ENCODE results near the gene C1QTNF5. TPM values are rescaled to one million over a fixed set of nuclear protein-coding genes. Genes with fewer than 3 reads are reported as not detected.

Gene C1QTNF5
- total RNA-seq, 5 donors from 2014 or later (not counting 1 experiment from before 2014, with no cell fraction given), result not detected

DNA sequence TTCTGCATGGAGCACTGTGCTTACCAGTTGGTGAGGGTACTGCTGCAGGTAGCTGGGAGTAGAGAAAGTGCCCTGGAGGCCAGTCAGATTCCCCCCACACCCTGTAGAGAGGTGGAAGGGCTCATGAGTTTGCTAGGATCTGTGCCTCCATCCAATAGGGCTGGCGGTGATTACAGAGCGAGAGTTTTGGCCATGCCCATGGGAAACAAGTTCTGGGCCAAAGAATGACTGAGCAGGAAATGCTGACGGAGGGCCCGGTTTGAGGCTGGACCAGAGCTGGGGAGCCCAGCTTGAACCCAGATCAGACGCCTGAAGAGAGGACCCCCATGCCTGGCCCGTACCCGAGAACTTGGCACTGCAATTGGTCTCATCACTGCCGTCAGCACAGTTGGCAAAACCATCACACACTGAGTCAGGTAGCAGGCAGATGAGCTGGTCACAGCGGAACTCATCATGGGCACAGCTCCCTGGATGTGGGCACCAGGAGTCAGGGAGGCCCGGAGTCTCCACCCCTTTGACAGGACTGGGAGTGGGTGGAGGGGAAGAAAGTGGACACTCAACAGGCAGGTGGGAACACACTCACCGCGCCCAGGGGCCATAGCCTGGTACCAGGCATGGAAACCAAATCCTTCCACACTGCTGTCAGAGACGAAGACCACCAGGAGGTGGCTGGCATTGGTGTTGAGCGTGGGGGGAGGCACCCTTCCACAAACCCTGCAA, 3.8 kb upstream of the C1QTNF5 start:
- Mint-ChIP-seq H3K27ac (no peak overlapping the region), H3K36me3 (peaks cover 4% of the 10 kb centered on the region), H3K4me1 (peaks cover 6 to 7% (median 7%) of the 10 kb centered on the region in 3 donors), H3K9me3 (no peaks in the 10 kb centered on the region), H3K4me3 (no peak overlapping the region), H3K27me3 (peaks cover 29 to 46% of the 10 kb centered on the region in 2 donors)
- no peak overlapping the region for H3K27ac ChIP-seq (ENCODE audit: low read length)
- WGBS (ENCODE audit: insufficient coverage), result 70% methylated on average over 9 of the region's 14 CpGs
- H3K36me3 ChIP-seq (ENCODE audit: control insufficient read depth in 2 of 2, extremely low read depth in 1 of 2, insufficient read depth in 1 of 2, low read length in 1 of 2), result no peaks in the 10 kb centered on the region
- DNase-seq (no peak), ATAC-seq (replicated peaks in 1 of 4) (no peak)
- CTCF ChIA-PET, result interaction anchor here in 1 of 2 donors (0.5 to 0.8 kb wide), 2 partner anchors 12 to 243 kb away, joined by 3 to 4 read pairs; partner anchors contain the start of gene DPAGT1
- H3K9me3 ChIP-seq, result no peaks in the 10 kb centered on the region
- H3K4me3 ChIP-seq (ENCODE audit: control insufficient read depth in 1 of 2, extremely low read depth in 1 of 2, low read length in 1 of 2), result no peak overlapping the region
- peaks cover 8 to 20% of the 10 kb centered on the region in 2 experiments for H3K4me1 ChIP-seq (ENCODE audit: control insufficient read depth in 1 of 2, extremely low read depth in 1 of 2, insufficient read depth in 2 of 2, low read length in 2 of 2)
- POLR2A ChIA-PET, result no interaction called here
- peaks cover 3 to 78% of the 10 kb centered on the region in 2 experiments for H3K27me3 ChIP-seq (replicated peaks in 1 of 2; ENCODE audit: control insufficient read depth in 2 of 2, extremely low read depth in 1 of 2, insufficient read depth in 2 of 2, low read length in 1 of 2)

- peaks cover 9 to 26% of the 10 kb centered on the region in 2 experiments for H3K4me1 ChIP-seq (ENCODE audit: control insufficient read depth in 1 of 2, extremely low read depth in 1 of 2, insufficient read depth in 2 of 2, low read length in 2 of 2)
- H3K4me3 Mint-ChIP-seq, result no peak overlapping the region
- H3K36me3 ChIP-seq (ENCODE audit: control insufficient read depth in 2 of 2, extremely low read depth in 1 of 2, insufficient read depth in 1 of 2, low read length in 1 of 2), result no peaks in the 10 kb centered on the region
- no peak overlapping the region for H3K27ac Mint-ChIP-seq
- no peak overlapping the region for H3K4me3 ChIP-seq (ENCODE audit: control insufficient read depth in 1 of 2, extremely low read depth in 1 of 2, low read length in 1 of 2)
- no peaks in the 10 kb centered on the region for H3K9me3 ChIP-seq
- peaks cover 4% of the 10 kb centered on the region for H3K36me3 Mint-ChIP-seq
- DNase-seq (no peak), ATAC-seq (replicated peaks in 1 of 4) (no peak)
- H3K9me3 Mint-ChIP-seq, result no peaks in the 10 kb centered on the region
- no peak overlapping the region for H3K27ac ChIP-seq (ENCODE audit: low read length)
- peaks cover 6 to 85% of the 10 kb centered on the region in 2 experiments for H3K27me3 ChIP-seq (replicated peaks in 1 of 2; ENCODE audit: control insufficient read depth in 2 of 2, extremely low read depth in 1 of 2, insufficient read depth in 2 of 2, low read length in 1 of 2)
- peaks cover 33 to 53% of the 10 kb centered on the region in 2 donors for H3K27me3 Mint-ChIP-seq
- H3K4me1 Mint-ChIP-seq, result peaks cover 11 to 15% (median 14%) of the 10 kb centered on the region in 3 donors
- 96% methylated on average over 4 of the region's 7 CpGs for WGBS (ENCODE audit: insufficient coverage)
- ChIA-PET CTCF (interaction anchor here in 1 of 2 donors (0.5 to 0.8 kb wide), 2 partner anchors 13 to 242 kb away, joined by 3 to 4 read pairs; partner anchors contain the start of gene DPAGT1), POLR2A (no interaction called here)
Observed at GRCh38 chr11:119343726-119344125, 3.0 kb upstream of the C1QTNF5 start.

GRCh38 chr11:119342362-119343130, 1.9 kb upstream of the C1QTNF5 start:
- Mint-ChIP-seq H3K27ac (no peak overlapping the region), H3K4me3 (no peak overlapping the region), H3K27me3 (peaks cover 32 to 56% of the 10 kb centered on the region in 2 donors), H3K36me3 (peaks cover 4% of the 10 kb centered on the region), H3K4me1 (peaks cover 13 to 21% (median 19%) of the 10 kb centered on the region in 3 donors), H3K9me3 (no peaks in the 10 kb centered on the region)
- H3K4me3 ChIP-seq (ENCODE audit: control insufficient read depth in 1 of 2, extremely low read depth in 1 of 2, low read length in 1 of 2), result no peak overlapping the region
- H3K4me1 ChIP-seq (ENCODE audit: control insufficient read depth in 1 of 2, extremely low read depth in 1 of 2, insufficient read depth in 2 of 2, low read length in 2 of 2), result peaks cover 9 to 37% of the 10 kb centered on the region in 2 experiments
- ChIA-PET POLR2A (no interaction called here), CTCF (interaction anchor here (0.7 kb wide), 2 partner anchors 19 to 302 kb away, joined by 3 to 4 read pairs; no protein-coding TSS in a partner anchor)
- H3K27ac ChIP-seq (ENCODE audit: low read length), result no peak overlapping the region
- 82% methylated on average over 7 of the region's 10 CpGs for WGBS (ENCODE audit: insufficient coverage)
- H3K36me3 ChIP-seq (ENCODE audit: control insufficient read depth in 2 of 2, extremely low read depth in 1 of 2, insufficient read depth in 1 of 2, low read length in 1 of 2), result no peaks in the 10 kb centered on the region
- DNase-seq (no peak), ATAC-seq (replicated peaks in 1 of 4) (no peak)
- H3K9me3 ChIP-seq, result no peaks in the 10 kb centered on the region
- peaks cover 6 to 89% of the 10 kb centered on the region in 2 experiments for H3K27me3 ChIP-seq (replicated peaks in 1 of 2; ENCODE audit: control insufficient read depth in 2 of 2, extremely low read depth in 1 of 2, insufficient read depth in 2 of 2, low read length in 1 of 2)

- no peak for DNase-seq
- no peak for ATAC-seq (replicated peaks in 1 of 4)
- Histone ChIP-seq H3K27ac (ENCODE audit: low read length) (no peak overlapping the region), H3K36me3 (ENCODE audit: control insufficient read depth in 2 of 2, extremely low read depth in 1 of 2, insufficient read depth in 1 of 2, low read length in 1 of 2) (no peaks in the 10 kb centered on the region), H3K9me3 (no peaks in the 10 kb centered on the region), H3K4me1 (ENCODE audit: control insufficient read depth in 1 of 2, extremely low read depth in 1 of 2, insufficient read depth in 2 of 2, low read length in 2 of 2) (peaks cover 9 to 38% of the 10 kb centered on the region in 2 experiments), H3K27me3 (replicated peaks in 1 of 2; ENCODE audit: control insufficient read depth in 2 of 2, extremely low read depth in 1 of 2, insufficient read depth in 2 of 2, low read length in 1 of 2) (peaks cover 6 to 86% of the 10 kb centered on the region in 2 experiments), H3K4me3 (ENCODE audit: control insufficient read depth in 1 of 2, extremely low read depth in 1 of 2, low read length in 1 of 2) (no peak overlapping the region)
- peaks cover 16 to 25% (median 19%) of the 10 kb centered on the region in 3 donors for H3K4me1 Mint-ChIP-seq
- peaks cover 4% of the 10 kb centered on the region for H3K36me3 Mint-ChIP-seq
- H3K27me3 Mint-ChIP-seq, result peaks cover 27 to 52% of the 10 kb centered on the region in 2 donors
- ChIA-PET CTCF (interaction anchor here (0.7 kb wide), 2 partner anchors 18 to 302 kb away, joined by 3 to 4 read pairs; no protein-coding TSS in a partner anchor), POLR2A (no interaction called here)
- no peak overlapping the region for H3K4me3 Mint-ChIP-seq
- no peaks in the 10 kb centered on the region for H3K9me3 Mint-ChIP-seq
- no peak overlapping the region for H3K27ac Mint-ChIP-seq
- WGBS (ENCODE audit: insufficient coverage), result 85% methylated on average over 7 of the region's 7 CpGs
Observed at GRCh38 chr11:119342023-119342300, 1.3 kb upstream of the C1QTNF5 start.

DNA sequence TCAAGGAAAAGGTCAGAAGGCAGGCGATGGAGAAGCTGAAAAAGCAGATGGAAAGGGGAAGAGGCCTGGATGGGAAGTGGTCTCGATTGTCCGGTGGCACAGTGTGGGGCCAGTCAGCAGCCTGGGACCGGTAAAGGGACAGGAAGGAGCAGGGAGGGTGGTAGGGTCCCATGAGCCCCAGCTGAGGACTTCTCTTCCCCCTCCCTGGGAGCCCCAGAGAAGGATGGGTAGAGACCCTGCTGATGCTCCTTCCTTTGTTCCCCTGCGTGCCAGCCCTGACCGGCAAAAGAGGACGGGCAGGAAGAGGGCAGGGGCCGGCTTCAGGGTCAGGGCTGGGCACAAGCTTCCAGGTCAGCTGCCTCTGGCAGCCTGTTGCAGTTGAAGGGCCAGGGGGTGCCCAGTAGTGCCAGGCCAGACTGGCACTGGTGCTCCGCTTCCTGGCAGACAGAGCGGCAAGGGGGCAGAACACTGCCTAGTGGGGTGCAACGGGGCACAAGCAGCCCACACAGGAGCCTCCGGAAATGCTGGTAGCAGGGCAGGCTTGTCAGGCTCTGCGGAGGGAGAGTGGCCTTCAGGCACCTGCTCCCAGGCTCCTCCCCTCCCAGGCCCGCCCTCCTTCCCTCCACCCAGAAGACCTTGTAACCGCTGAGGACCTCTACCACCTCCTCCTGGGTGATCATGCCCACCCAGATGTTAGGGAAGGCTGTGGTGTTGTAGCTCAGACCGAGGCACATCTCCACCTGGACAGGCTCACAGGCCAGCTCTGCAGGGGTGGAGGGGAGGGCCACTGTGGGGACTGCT, 739 bp upstream of the C1QTNF5 start:
- no peak for DNase-seq
- no peak overlapping the region for H3K27ac Mint-ChIP-seq

More for the DNA sequence above, 739 bp upstream of the C1QTNF5 start:
- peaks cover 6 to 81% of the 10 kb centered on the region in 2 experiments for H3K27me3 ChIP-seq (replicated peaks in 1 of 2; ENCODE audit: control insufficient read depth in 2 of 2, extremely low read depth in 1 of 2, insufficient read depth in 2 of 2, low read length in 1 of 2)
- POLR2A ChIA-PET, result no interaction called here
- CTCF ChIA-PET, result interaction anchor here (0.7 kb wide), 2 partner anchors 18 to 301 kb away, joined by 3 to 4 read pairs; no protein-coding TSS in a partner anchor
- H3K4me3 ChIP-seq (ENCODE audit: control insufficient read depth in 1 of 2, extremely low read depth in 1 of 2, low read length in 1 of 2), result no peak overlapping the region
- WGBS (ENCODE audit: insufficient coverage), result 27% methylated on average over 10 of the region's 16 CpGs
- H3K4me1 ChIP-seq (ENCODE audit: control insufficient read depth in 1 of 2, extremely low read depth in 1 of 2, insufficient read depth in 2 of 2, low read length in 2 of 2), result peaks cover 9 to 38% of the 10 kb centered on the region in 2 experiments
- peaks cover under 1 to 2% of the 10 kb centered on the region in 2 donors for H3K36me3 ChIP-seq (ENCODE audit: control insufficient read depth in 2 of 2, extremely low read depth in 1 of 2, insufficient read depth in 1 of 2, low read length in 1 of 2)
- ATAC-seq (replicated peaks in 1 of 4), result no peak
- no peaks in the 10 kb centered on the region for H3K9me3 Mint-ChIP-seq
- H3K4me3 Mint-ChIP-seq, result peak overlapping the region in 1 of 3 donors; percentile 20
- H3K36me3 Mint-ChIP-seq, result peaks cover 4% of the 10 kb centered on the region
- H3K4me1 Mint-ChIP-seq, result peaks cover 16 to 26% (median 19%) of the 10 kb centered on the region in 3 donors
- H3K9me3 ChIP-seq, result no peaks in the 10 kb centered on the region
- H3K27me3 Mint-ChIP-seq, result peaks cover 23 to 47% of the 10 kb centered on the region in 2 donors
- no peak overlapping the region for H3K27ac ChIP-seq (ENCODE audit: low read length)

Data from T-cell (primary cell).